Bone marrow (tissue), 2 donors: Measurements from ENCODE around the gene MCF2L2.

ENCODE experiments used
- DNase-seq, 2 donors: peaks; one replicate each; lab custom pipeline; 2025; lab: John Stamatoyannopoulos, UW

The MCF2L2 gene

DNA sequence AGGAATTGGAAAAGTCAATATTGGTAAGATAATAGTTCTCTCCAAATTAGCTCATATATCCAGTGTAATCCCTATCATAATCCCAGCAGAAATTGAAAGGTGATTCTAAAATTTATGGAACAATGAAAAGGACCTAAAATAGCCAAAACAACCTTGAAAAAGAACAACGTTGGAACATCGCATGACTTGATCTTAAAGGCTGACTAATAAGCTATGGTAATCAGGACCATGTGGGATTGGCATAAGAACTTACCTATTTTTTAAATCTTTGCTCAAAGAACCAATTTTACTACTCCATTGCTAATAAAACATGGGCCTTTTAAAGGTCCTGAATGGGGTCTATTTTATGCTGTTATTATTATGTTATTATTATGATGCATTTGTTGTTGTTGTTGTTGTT lies 134.5 kb downstream of the MCF2L2 start:
- DNase-seq: no peak

DNA sequence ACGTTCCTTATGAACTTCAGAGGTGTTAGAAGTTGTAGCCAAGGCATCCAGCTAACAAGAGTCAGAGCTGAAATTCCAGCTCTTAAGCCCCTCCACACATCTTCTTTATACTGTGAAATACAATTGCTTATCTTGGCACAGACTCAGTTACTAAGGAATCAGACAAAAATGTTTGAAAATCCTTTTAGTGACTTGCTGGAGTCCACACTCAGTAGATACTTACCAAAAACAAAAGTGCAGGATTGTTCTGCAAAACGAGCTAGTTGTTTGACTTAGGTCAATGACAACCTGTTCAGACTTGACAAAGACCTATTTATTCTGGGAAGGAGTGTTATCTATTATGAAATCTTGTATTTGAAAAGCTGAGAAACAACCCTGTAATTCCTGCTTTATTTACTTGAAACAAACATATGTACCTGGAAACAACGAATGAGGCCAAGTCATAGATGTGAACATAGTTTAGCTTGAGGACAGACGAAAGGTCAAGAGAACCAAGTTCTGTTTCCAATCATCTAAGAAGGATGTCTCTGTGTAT lies 136.9 kb downstream of the MCF2L2 start:
- DNase-seq: no peak

DNA sequence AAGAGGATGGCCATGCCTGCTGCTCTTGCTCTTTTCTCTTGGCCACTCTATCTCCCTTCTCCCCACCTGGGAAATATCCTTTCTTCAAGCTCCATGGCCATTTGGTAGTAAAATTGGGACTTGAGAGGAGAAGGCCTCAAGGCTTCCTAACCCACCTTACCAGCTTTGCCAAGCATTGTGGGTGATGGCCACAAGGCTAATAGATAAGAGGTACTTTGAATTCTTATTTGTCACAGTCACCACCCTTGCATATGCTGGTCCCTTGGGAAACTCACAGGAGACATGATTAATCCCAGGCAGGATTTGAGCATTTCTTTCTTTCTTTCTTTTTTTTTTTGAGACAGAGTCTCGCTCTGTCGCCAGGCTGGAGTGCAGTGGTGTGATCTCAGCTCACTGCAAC lies 138.2 kb downstream of the MCF2L2 start:
- no peak for DNase-seq

DNA sequence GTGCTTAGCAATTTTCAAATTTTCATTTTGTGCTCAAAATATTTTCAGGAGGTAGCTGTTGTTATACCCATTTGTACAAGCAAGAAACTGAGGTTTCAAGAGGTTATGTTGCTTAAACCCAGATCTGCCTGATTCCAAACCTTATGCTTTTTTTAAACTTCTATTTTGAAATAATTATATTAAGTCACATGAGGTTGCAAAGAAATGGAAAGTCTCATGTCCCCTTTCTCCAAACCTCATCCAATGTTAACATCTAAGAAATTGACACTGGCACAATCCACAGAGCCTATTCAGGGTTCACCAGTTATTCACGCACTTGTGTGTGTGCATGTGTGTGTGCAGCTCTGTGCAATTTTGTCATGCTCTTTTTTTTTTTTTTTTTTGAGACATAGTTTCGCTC lies 140.3 kb downstream of the MCF2L2 start:
- DNase-seq: no peak

DNA sequence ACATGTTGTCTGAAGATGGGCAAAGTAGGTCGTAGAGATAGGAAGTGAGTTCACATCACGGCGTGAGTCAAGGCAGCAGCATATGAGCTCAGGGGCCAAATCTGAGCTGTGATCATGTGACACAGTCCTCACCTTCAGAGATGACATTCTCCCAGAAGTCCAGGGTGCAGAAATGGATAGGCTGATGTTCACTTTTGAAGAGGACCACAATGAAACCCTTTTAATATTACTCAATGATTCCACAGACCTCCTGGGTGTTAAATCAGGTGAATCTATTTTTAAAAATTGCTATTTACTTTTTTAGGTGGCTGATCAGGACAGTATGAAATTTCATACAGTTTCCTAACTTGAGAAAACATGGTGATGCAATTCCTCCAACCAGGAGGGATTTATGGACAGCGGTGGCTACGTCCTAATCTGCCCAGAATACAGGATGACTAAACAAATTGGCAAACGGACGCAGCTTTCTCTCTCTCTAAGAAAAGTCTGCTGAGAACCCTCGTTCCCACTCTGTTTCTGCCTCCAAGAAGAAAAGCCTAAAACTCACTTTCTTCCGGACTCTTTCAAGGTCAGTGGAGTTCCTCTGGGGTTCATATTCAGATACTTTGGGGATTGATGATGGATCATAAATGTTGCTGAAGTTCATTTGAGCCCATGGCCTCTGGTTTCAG lies 141.0 kb downstream of the MCF2L2 start:
- DNase-seq: no peak

DNA sequence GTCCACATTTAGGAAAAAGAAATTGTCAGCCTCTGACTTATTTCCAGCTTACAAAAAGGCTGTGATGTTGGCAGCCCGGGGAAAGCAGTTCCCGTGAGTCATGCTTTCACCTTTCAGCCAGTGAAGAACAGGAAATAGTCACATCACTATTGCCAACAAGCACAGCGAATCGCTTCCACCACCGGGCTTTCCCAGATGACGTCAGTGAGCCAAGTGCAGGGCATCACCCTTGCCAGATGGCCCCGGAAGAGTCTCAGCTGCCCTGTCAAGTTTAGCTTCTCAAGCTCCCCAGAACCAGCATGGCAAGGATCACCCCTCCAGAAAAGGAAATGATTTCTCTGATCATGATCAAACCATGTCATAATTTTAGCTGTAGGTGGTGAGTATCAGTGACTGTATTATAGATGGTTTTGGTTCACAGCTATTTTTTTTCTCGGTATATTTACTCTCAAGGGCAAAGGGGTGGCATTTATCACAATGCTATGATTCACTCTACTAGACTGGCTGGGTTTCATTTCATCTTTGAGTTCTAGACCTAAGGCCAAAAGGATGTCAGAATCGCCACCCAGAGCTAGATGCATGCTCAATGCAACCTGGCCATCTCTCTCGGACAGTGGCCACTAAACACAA lies 142.5 kb downstream of the MCF2L2 start:
- peak; percentile 80 to 88 for DNase-seq

DNA sequence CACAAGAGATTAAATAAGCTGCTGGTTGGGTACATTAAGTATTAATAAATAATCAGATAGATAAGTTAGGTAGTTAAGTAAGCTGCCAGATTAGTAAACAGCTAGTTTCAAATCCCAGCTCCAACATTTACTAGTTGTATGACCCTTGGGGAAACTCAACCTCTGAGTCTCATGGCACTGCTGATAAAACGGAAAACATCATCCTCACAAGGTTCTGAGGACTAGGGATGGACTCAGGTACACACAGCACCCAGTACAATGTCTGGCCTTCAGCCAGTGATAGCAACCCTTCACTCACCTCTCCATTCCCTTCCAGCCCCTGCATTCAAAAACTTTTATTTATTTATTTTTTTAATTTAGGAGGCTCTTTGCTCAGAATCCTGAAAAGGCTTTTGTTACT lies 143.1 kb downstream of the MCF2L2 start:
- no peak for DNase-seq

DNA sequence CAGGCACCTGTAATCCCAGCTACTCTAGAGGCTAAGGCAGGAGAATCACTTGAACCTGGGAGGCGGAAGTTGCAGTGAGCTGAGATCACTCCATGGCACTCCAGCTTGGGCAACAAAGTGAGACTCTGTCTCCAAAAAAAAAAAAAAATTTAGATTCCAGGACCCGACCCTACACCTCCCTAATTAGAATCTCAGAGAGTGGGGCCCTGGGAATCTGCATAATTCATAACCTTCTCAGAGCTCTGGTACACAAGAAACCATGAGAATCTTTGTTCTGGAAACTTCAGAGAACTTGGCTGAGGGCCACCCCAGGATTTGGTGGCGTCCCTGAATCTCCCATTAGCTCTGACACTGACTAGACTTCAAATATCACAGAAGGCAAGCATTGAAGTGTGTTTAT lies 143.8 kb downstream of the MCF2L2 start:
- DNase-seq: no peak

DNA sequence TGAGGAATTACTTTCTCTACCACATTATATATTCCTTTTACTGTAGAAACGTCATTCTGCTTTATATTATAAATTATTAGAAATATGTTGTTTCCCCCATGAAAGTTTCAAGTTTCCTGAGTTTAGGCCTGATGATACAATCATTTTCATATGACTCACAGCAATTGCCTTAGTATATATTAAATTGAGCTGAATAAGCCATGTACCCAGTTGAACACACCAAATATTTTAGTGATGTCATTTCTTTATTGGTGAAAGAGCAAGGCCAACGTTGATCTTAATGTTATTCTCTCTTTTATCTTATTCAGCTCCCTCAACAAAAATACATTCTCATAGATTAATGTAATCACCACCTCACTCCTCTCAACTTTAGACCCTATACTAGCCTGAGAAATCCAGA lies 144.5 kb downstream of the MCF2L2 start:
- DNase-seq: no peak

DNA sequence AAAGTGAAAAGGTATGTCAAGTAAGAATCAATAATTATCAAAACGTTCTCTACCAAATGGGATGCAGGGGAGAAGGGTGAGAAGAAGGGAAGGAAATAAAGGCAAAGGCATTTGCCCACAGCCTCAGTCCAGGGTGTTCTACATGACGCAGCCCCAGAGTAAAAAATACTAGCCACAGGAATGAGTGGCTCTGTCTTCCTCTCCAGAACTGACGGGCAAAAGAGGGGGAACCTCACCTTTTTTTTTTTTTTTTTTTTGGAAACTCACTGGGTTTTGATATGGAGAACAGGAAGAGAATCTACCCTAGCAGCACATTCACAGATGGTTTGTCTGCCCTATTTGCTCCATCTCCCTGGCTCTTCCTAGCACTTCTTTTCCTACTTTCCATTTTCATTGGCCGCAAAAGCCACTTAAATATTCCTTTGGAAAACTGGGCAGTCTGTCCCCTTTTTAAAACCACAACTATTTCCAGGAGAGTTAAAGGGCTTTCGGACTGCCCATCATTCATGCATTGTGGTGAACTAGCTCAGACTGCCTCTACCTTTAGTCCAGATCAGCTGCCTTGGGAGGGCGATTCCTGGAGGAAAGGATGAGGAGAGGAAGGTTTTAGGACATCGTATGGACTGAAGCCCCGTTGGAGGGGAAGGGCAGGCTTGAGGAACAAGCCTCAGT lies 147.2 kb downstream of the MCF2L2 start:
- DNase-seq: no peak

DNA sequence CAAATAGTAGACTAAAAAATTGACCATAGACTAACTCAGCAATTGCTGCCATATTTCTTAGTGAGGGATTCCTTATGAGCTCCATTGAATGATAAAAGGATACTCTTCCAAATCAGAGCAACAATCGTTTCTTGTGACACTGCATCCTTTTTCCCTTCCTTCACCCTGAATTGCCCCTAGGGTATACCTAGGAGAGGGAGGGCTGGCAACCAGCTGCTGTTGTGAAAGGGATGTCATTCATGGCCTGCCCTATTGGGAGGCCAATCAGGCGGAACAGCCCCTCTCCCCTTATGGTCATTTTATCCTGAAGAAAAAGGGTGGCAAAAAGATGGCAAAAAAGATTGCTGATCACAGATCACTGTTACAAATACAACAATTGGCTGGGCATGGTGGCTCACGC lies 149.0 kb downstream of the MCF2L2 start:
- DNase-seq: no peak

DNA sequence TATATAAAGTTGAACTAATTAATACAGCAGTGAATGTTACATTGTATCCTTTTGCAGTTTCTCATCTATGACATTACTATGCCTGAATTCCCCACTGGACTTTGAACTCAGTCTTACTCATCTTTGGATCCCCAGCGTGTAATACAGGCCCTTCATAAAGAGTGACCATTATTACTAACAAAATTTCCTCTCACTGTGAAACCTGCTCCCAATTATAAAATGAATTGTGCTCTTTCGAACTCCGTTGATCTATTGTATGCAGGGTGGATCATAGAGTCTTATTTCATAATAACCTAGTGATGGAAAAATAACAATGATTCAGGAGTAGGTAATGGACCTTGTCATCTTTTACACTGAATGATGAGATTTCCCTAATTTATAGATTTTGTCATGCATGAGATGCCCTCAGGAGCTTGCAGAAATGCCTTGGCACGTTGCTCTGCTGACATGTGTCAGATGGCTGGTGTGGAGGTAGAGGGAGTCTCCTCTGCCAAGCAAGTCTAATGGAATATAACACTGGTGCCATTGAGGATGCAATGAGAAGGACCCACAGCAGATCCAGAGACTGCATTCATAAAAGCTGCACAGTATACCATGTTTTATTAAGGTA lies 149.8 kb downstream of the MCF2L2 start:
- no peak for DNase-seq

DNA sequence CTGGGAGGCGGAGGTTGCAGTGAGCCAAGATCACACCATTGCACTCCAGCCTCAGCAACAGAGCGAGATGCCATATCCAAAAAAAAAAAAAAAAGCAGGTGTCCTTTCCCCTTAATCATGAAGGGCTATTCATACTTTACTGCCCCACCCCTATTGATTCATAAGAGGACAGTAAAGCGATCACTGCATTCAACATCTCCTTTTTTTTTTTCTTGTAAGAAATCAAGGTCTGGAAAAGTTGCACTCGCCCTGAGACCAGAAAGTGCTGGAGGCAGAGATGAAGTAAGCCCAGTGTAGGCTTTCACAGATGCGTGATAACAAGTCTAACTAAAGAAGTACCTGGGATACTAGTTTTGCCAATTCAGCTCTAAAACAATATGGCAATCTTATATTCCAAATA lies 151.2 kb downstream of the MCF2L2 start:
- no peak for DNase-seq

DNA sequence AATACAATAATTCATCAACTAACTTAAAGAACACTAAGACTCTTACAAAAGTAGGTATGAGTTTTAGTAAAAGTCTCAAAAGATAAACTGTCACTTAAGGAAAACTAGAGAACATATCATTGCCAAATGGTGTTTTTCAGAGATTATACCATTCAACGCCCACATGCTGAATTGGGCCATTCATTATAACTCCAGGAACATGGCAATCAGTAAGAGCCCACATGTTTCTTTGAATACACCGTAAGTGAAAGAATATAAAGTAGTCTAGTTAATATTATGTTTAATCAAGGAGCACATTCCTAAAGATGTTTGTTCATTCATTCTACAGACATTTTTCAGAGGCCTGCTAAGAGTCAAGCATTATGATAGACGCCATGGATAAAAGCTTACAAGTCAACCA lies 152.5 kb downstream of the MCF2L2 start:
- no peak for DNase-seq

DNA sequence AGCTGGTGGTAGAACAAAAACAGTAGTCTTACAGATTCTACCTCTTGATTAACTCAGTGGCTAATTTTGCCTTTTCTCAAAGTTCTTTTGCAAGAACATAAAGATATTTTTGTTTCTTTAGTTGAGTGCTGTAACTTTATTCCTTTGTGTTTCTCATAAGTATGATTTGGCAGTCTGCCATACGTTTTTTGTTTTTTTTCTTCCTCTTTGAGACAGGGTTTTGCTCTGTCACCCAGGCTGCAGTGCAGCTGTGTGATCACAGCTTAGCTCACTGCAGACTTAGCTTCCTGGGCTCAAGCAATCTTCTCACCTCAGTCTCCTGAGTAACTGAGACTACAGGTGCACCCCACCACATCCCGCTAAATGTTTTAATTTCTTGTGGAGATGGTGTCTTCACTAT lies 153.0 kb downstream of the MCF2L2 start:
- peak in 1 of 2 donors; percentile 83 for DNase-seq

DNA sequence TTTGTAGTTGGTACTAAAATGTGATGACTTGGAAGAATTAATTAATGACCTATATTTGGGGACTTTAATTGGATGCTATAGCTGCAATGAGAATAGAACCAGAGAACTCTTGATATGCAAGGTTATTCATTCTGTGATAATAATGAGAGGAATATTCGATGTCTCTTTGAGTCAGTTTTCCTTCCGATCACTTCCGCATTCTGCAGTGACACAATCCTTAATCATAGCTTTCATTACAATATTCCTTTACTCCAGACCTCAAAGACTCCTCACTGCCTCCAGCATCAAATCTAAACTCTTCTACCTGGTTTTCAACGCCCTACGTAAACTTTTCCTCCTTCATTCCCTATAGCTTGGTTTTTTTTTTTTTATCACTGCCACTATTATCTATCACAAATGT lies 153.8 kb downstream of the MCF2L2 start:
- no peak for DNase-seq

DNA sequence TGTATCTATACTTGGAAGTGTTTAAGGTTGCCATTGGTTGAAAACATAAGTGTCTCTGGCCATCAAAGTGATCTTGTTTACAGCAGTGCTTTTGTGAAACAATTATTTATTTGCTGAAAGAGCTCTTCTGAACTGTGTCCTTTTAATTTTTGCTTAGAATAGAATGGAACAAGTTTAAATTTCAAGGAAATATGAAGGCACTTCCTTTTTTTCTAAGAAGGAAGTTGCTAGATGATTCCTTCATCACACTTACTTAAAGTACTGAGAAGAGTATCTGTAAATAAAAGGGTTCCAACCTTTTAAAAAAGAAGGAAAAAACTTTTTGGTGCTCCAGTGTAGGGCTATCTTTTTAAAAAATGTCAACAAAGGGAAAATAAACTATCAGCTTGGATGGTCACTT lies 155.6 kb downstream of the MCF2L2 start:
- DNase-seq: peak in 1 of 2 donors; percentile 20

DNA sequence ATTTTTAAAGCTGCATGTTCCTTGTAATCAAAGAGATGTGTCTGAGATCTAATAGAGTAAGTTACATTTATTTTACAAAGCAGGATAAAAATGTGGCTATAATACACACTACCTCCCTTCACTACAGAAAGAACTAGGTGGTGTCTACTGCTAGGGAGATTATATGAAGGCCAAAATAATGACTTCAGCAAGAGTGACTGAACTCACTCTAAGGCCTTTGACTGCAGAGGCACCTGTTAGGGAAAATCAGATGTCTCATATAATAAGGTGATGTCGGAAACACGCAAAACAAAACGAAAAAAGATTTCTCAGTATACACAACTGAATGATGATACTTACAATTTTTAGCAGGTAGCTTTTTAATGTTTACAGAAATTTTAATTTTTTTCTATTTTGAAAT lies 156.3 kb downstream of the MCF2L2 start:
- DNase-seq: no peak

DNA sequence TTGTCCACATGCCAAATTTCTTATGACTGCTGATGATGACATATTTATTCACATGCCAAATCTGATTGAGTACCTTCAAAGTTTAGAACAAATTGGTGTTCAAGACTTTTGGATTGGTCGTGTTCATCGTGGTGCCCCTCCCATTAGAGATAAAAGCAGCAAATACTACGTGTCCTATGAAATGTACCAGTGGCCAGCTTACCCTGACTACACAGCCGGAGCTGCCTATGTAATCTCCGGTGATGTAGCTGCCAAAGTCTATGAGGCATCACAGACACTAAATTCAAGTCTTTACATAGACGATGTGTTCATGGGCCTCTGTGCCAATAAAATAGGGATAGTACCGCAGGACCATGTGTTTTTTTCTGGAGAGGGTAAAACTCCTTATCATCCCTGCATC lies 158.1 kb downstream of the MCF2L2 start:
- no peak for DNase-seq

DNA sequence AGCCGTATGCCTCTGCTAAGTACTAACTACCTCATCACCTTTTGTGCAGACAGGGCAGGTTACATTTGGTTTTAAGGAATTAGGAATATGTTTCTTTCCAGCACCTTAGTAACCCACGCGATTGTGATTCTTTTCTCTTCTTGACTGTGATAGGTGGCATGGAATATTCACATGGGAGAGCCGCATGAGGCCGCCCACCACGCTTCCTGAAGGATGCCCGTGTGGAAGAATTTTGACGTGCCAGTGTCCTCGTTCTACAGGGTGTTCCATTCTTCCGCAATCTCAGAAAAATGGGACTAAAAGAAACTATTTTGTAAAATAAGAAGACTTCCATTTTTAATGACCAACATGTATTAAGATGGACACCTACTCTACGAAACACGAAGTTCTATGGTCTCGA lies 159.1 kb downstream of the MCF2L2 start:
- no peak for DNase-seq

DNA sequence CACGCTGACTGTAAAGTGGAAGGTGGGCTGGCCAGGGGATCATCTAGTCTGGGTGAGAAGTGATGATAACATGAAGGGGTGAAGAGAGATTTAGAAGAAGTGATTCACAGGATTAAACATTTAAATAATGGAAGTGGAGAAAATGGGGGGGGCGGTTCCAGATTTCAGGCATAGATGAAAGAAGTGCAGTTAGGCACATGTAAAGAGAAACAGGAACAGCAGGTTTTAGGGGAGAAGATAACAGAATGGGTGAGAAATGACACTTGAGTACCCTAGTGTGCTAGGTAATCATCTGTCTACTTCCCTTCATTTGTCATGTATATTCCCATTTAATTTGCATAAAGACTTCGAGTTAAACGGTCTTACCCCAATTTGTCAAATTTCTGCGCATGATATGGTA lies 160.1 kb downstream of the MCF2L2 start:
- no peak for DNase-seq

DNA sequence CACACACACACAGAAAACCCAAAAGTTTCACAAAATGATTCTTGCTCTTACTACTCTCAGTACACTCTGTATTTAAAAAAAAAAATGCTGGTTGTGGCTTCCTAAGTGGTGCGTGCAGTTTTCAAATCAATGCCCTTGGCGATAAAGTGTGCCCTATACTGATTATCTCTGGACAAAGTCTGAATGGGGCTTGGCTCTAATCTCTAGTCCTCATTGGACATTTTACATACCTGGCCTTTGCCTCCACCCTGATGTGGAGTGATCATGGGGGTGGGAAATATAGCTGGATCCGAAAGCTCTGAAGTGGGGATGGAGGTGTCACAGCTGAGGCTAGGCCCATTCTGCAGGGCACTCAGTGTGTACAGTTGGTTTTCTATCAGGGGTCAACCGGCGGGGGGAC lies 161.3 kb downstream of the MCF2L2 start:
- no peak for DNase-seq

DNA sequence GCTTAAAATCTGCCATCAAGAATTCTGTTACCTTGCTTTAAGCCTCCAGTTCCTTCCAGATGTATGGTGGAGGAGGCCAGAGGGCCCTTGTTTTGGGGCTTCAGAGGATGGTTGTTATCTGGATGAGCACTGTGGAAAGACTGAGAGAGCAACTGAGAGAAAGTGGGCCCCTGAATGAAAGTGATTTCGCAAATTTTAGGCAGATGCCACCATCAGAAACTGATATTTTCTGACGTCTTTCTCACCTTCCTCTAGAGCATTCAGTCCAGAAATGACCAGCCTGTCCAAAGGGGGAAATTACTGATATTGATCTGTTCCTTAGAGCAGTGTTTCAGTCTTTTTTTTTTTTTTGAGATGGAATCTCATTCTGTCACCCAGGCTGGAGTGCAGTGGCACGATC lies 162.0 kb downstream of the MCF2L2 start:
- DNase-seq: no peak
